ENCODE results near the gene L3MBTL1.

The L3MBTL1 gene

GRCh38 chr20:43508106-43508505 lies 609 bp downstream of the L3MBTL1 start:
- DNase-seq: no peak

DNA sequence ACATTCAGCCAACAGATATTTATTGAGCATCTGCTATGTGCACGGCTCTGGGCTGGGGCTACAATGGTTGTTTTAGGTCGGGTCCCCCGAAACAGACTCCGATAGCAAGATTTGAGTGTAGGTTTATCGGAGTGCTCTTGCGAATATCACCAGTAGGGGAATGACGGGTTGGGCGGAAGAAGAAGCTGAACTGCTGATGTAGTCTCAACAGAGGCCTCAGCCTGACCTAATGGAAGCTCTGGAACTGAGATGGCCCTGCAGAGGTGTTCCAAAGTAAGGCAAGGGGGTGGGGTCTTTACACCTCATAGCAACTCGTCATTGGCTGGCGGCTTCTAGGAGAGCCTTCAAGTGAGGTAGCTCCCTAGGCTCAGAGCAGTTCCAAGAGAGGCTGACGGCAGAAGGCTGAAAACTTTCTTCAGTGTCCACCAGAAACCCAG lies 1.1 kb downstream of the L3MBTL1 start:
- no peak for DNase-seq

DNA sequence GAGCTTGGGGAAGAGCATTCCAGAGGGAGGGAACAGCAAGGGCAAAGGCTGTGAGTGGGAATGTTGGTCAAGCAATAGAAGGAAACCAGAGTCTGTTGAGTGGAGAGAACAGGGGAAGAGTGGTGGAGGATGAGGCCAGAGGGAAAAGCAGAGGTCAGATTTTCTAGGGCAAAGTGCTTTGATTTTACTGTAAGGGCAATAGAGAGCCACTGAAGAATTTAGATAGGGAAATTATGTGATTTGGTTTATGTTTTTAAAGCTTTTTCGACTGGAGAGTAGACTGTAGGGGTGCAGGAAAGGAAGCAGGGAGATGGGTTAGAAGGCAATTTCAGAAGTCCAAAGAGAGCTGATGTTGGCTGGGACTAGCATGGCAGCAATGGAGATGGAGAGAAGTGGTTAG lies 4.4 kb downstream of the L3MBTL1 start:
- DNase-seq: no peak

GRCh38 chr20:43513372-43513930 lies 6.0 kb downstream of the L3MBTL1 start:
- DNase-seq: no peak

GRCh38 chr20:43513931-43514647 lies 6.6 kb downstream of the L3MBTL1 start:
- no peak for DNase-seq

DNA sequence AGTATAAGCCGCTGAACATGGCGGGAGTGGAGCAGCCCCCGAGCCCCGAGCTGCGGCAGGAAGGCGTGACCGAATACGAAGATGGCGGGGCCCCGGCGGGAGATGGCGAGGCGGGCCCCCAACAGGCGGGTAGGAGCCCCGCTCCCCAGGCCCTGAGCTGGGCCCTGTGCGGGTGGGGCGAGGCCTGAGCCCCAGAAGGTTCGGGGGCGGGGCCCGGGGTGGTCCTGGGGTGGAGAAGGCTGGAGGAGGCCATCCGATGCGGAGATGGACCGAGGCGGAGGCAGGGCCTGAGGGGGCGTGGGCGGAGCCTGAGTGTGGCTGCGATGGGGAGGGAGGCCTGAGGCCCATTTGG lies 7.1 kb downstream of the L3MBTL1 start:
- DNase-seq: no peak

GRCh38 chr20:43515628-43516027 lies 8.1 kb downstream of the L3MBTL1 start:
- DNase-seq: no peak

DNA sequence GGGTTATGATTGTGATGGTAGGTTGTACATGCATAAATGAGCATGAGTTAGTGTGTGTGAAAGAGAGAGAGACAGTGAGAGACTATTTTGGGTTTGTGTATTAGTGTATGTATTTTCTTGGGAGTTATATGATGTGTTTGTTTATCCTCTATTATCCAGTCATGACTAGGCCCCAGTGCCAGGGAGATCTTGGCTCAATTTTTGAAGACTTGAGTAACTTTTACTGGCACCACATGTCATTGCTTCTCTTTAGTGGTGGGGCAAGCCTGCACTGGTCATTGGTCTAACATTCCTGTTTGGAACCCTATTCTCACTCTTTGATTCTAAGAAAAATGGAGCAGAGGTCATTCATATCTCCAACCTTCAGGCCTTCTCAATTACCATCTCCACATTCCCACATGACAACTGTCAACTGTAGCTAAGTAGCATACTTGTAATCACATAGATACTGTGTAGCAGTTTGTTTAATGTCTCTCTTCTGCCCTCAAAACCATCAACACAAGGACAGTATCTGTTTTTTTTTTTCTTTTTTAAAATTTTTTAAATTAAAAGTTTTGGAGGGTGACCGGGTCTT lies 8.8 kb downstream of the L3MBTL1 start:
- DNase-seq: no peak

DNA sequence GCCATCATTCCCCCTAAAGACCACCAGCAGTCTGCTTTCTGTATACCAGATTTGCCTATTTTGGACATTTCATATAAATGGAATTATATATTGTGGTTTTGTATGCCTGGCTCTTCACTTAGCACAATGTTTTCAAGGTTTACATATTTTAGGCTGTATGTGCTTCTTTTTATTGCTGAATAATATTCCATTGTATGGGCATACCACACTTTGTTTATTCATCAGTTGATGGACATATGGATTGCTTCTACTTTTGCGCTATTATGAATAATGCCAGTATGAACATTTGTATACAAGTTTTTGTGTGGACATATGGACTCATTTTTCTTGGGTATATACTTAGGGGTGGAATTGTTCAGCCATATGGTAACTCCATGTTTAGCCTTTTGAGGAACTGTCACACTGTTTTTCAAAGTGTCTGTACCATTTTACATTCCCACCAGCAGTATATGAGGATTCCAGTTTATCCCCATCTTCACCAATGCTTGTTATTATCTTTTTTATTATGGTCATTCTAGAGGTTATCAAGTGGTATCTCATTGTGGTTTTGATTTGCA lies 12.7 kb downstream of the L3MBTL1 start:
- no peak for DNase-seq

DNA sequence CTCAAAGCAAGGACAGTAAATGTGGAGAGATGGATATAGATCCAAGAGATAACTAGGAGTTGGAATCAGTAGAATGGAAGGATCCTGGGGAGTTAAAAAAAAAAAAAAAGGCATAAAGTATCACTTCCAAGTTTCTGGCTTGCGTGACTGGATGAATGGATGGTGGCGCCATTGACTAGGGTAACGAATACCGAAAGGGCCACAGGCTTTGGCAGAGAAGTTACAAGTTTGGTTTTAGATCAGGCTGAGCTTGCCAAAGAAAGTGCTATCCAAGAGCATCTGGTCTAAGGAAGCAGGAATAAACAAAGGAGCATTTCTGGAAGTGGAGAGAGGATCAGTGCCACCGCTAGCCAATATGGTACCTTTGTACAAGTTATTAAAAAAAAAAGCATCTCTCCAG lies 17.5 kb downstream of the L3MBTL1 start:
- DNase-seq: no peak

DNA sequence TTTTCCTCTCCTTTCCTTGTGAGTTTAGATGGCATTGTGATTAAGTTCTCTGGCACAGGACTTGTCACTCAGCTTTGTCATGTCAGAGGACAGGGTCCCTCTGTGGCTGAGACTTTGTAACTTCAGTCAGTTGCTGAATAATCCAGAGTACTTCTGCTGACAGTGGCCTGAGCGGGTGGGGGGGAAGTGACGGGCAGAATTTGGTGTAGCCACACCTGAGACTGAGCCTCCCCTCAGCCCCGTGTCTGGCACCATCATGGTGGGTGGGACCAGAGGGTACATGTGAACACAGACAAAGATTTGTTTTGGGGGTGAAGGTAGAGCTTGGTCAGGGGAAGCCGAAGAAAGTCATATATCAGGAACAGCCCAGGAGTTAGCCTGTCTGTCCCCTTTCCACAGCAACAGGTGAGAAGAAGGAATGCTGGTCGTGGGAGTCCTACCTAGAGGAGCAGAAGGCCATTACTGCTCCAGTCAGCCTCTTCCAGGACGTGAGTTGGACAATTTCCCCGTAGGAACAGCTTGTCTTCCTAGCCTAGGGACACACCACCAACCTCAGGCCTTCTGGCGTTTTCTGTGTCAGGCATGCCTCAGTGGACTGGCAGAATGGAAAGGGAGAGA lies 20.9 kb downstream of the L3MBTL1 start:
- no peak for DNase-seq

DNA sequence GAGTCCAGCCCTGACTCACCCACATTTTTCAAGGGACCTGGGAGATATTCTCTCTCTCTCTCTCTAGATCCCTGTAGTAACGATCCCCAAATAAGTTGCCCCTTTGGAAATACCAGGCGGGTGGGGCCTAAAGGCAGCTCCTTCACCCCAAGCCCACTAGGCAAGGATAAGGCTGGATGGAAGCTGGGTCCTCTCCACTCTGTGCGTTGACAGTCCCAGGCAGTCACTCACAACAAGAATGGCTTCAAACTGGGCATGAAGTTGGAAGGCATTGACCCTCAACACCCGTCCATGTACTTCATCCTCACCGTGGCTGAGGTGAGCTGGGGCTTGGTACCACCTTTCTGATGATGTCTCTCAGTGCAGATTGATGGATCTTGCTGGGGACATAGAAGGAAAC lies 21.6 kb downstream of the L3MBTL1 start:
- no peak for DNase-seq

GRCh38 chr20:43529457-43530153 lies 22.1 kb downstream of the L3MBTL1 start:
- DNase-seq: no peak

DNA sequence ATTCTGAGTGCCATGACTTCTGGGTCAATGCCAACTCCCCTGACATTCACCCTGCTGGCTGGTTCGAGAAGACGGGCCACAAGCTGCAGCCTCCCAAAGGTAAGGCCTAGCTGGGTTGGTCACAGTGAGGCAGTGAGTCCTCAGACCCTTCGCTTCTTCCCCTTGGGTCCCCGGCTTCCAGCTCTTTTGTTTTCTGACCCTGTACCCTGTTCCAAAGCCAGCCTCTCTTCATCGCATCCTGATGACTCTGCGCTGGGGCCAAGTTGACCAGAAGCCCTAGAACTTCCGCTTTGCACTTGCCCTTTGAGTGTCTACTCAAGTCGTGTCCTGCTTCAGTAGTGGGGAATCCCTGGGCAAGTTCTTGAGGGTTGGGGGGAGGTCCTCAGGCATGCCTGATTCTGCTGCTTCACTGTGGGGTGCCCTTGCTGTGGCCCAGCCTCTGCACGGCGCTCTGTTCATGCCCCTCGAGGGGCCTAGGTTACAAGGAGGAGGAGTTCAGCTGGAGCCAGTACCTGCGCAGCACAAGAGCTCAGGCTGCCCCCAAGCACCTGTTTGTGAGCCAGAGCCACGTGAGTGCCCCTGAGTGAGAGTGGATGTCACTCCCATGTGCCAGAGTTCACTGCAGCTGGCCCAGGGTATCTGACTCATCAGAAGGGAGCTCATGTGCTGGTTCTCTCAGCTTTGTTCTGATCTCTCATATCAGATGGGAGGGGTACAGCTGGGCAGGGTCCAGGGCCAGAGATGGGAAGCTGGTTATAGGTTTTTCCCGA lies 23.0 kb downstream of the L3MBTL1 start:
- DNase-seq: no peak

DNA sequence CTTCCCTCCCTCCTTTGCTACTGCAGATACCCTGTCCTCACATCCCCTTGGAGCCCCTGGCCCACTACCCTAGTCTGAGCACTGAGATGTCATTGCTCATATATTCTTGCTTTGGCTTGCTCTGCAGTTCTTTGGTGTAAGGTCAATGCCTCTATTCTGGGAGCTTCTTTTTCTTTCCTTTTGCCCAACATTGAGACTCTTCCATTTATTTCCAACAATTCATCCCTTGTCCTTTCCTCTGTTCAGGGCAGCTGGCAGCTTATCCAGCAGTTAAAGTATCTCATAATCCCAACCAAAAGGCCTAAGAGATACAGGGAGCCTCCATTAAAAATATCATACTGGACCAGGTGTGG lies 23.6 kb downstream of the L3MBTL1 start:
- no peak for DNase-seq

DNA sequence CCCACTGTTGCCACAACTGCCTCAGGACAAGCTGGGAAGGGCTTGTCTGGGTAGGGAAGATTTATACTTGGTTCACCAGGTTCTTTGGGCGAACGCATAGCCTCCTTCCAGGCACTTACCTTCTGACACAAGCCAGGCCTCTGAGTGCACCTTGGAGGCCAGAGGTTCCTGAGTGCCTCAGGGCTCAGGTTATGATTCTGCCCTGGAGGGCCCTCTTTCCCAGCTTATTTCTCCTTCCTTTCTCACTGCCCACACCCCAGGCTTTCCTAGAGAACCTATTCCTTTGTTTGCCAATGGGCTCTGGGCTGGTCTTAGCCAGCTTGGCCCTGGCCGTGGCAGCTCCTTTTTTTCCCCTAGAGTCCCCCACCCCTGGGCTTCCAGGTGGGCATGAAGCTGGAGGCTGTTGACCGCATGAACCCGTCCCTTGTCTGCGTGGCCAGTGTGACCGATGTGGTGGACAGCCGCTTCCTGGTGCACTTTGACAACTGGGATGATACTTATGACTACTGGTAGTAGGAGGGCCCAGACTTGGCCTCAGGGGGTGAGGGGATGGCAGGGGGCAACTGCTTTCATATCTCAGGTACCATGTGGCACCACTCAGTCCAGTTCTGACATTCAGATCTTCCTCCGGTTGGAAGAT lies 25.0 kb downstream of the L3MBTL1 start:
- DNase-seq: no peak

GRCh38 chr20:43533060-43533459 lies 25.6 kb downstream of the L3MBTL1 start:
- no peak for DNase-seq

GRCh38 chr20:43534016-43534415 lies 26.5 kb downstream of the L3MBTL1 start:
- no peak for DNase-seq

- DNase-seq: no peak
Measured at GRCh38 chr20:43534791-43535350, 27.4 kb downstream of the L3MBTL1 start.

- DNase-seq: no peak
Measured at GRCh38 chr20:43535370-43536004, 28.0 kb downstream of the L3MBTL1 start.

Data from NCI-H1048 (cell line).